ENCODE data around the gene PAQR9. TPM values are rescaled to one million over a fixed set of nuclear protein-coding genes. Genes with fewer than 3 reads are reported as not detected.
A peak's percentile ranks its signal among the peaks of the same experiment; 100 is the strongest.

The PAQR9 gene
- total RNA-seq, 1 donor, result not detected

GRCh38 chr3:142941373-142942123 is 21.9 kb downstream of the PAQR9 start:
- DNase-seq (ENCODE audit: insufficient read length, low spot score, missing footprints), result no peak
- no peaks in the 10 kb centered on the region for H3K27me3 ChIP-seq (ENCODE audit: insufficient read depth, low read length)
- H3K4me1 ChIP-seq (ENCODE audit: insufficient read depth, low read length), result no peaks in the 10 kb centered on the region
- H3K36me3 ChIP-seq (ENCODE audit: insufficient read depth, low read length), result no peaks in the 10 kb centered on the region
- no peak overlapping the region for H3K27ac ChIP-seq (ENCODE audit: low read depth, low read length)
- no peak overlapping the region for H3K4me3 ChIP-seq (ENCODE audit: insufficient read depth, low read length)
- H3K79me2 ChIP-seq (ENCODE audit: insufficient read depth, low read length), result no peaks in the 10 kb centered on the region
- no peak overlapping the region for H3K4me2 ChIP-seq (ENCODE audit: insufficient read depth, low read length)
- TF ChIP-seq, protein P1, sequence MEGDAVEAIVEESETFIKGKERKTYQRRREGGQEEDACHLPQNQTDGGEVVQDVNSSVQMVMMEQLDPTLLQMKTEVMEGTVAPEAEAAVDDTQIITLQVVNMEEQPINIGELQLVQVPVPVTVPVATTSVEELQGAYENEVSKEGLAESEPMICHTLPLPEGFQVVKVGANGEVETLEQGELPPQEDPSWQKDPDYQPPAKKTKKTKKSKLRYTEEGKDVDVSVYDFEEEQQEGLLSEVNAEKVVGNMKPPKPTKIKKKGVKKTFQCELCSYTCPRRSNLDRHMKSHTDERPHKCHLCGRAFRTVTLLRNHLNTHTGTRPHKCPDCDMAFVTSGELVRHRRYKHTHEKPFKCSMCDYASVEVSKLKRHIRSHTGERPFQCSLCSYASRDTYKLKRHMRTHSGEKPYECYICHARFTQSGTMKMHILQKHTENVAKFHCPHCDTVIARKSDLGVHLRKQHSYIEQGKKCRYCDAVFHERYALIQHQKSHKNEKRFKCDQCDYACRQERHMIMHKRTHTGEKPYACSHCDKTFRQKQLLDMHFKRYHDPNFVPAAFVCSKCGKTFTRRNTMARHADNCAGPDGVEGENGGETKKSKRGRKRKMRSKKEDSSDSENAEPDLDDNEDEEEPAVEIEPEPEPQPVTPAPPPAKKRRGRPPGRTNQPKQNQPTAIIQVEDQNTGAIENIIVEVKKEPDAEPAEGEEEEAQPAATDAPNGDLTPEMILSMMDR (IDR thresholded peaks at IDR 0.05; ENCODE audit: extremely low read depth, low read depth, low read length), result no peak
- H2AFZ ChIP-seq (ENCODE audit: low read length), result no peak overlapping the region
- H3K9me3 ChIP-seq (ENCODE audit: low read depth, low read length), result no peaks in the 10 kb centered on the region
- no peaks in the 10 kb centered on the region for H4K20me1 ChIP-seq (ENCODE audit: insufficient read depth, low read length)

GRCh38 chr3:142940472-142940871 is 23.0 kb downstream of the PAQR9 start:
- H3K9me3 ChIP-seq (ENCODE audit: low read depth, low read length), result no peaks in the 10 kb centered on the region
- H3K27me3 ChIP-seq (ENCODE audit: insufficient read depth, low read length), result peaks cover 6% of the 10 kb centered on the region
- no peak overlapping the region for H3K27ac ChIP-seq (ENCODE audit: low read depth, low read length)
- no peaks in the 10 kb centered on the region for H3K36me3 ChIP-seq (ENCODE audit: insufficient read depth, low read length)
- H3K79me2 ChIP-seq (ENCODE audit: insufficient read depth, low read length), result no peaks in the 10 kb centered on the region
- H2AFZ ChIP-seq (ENCODE audit: low read length), result no peak overlapping the region
- TF ChIP-seq, protein P1 (IDR thresholded peaks at IDR 0.05; ENCODE audit: extremely low read depth, low read depth, low read length), result no peak
- H3K4me3 ChIP-seq (ENCODE audit: insufficient read depth, low read length), result no peak overlapping the region
- no peaks in the 10 kb centered on the region for H3K4me1 ChIP-seq (ENCODE audit: insufficient read depth, low read length)
- no peak for DNase-seq (ENCODE audit: insufficient read length, low spot score, missing footprints)
- H3K4me2 ChIP-seq (ENCODE audit: insufficient read depth, low read length), result no peak overlapping the region
- H4K20me1 ChIP-seq (ENCODE audit: insufficient read depth, low read length), result no peaks in the 10 kb centered on the region

DNA sequence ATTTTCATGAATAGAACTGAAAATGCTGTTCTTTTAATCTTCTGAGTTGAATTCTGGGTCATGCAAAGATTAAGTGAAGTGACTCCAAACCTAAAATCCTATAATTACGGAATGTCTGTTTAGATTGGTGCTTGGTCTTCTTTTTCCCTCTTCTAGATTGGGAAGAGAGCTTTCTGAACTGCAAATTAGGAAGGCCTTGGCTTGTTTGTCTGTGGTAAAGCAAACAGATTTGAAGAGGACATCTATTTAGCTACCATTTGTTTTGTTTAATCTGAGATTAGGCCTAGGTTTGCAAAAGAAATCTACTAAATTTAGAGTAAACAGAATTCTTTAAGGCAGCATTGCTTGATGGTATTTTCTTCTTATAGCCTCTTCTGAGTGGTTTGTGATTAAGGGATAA is 23.5 kb downstream of the PAQR9 start:
- H3K27ac ChIP-seq (ENCODE audit: low read depth, low read length), result no peak overlapping the region
- no peak overlapping the region for H3K4me3 ChIP-seq (ENCODE audit: insufficient read depth, low read length)
- H3K4me1 ChIP-seq (ENCODE audit: insufficient read depth, low read length), result no peaks in the 10 kb centered on the region
- H2AFZ ChIP-seq (ENCODE audit: low read length), result no peak overlapping the region
- H4K20me1 ChIP-seq (ENCODE audit: insufficient read depth, low read length), result no peaks in the 10 kb centered on the region
- no peaks in the 10 kb centered on the region for H3K36me3 ChIP-seq (ENCODE audit: insufficient read depth, low read length)
- no peak overlapping the region for H3K4me2 ChIP-seq (ENCODE audit: insufficient read depth, low read length)
- TF ChIP-seq, protein P1 (IDR thresholded peaks at IDR 0.05; ENCODE audit: extremely low read depth, low read depth, low read length), result no peak
- H3K27me3 ChIP-seq (ENCODE audit: insufficient read depth, low read length), result peaks cover 6% of the 10 kb centered on the region
- H3K79me2 ChIP-seq (ENCODE audit: insufficient read depth, low read length), result no peaks in the 10 kb centered on the region
- peak; percentile 73 for DNase-seq (ENCODE audit: insufficient read length, low spot score, missing footprints)
- H3K9me3 ChIP-seq (ENCODE audit: low read depth, low read length), result no peaks in the 10 kb centered on the region

- H3K79me2 ChIP-seq (ENCODE audit: insufficient read depth, low read length), result no peaks in the 10 kb centered on the region
- H3K27ac ChIP-seq (ENCODE audit: low read depth, low read length), result no peak overlapping the region
- no peaks in the 10 kb centered on the region for H4K20me1 ChIP-seq (ENCODE audit: insufficient read depth, low read length)
- H3K9me3 ChIP-seq (ENCODE audit: low read depth, low read length), result no peaks in the 10 kb centered on the region
- peaks cover 9% of the 10 kb centered on the region for H3K27me3 ChIP-seq (ENCODE audit: insufficient read depth, low read length)
- H3K4me2 ChIP-seq (ENCODE audit: insufficient read depth, low read length), result no peak overlapping the region
- TF ChIP-seq, protein P1 (IDR thresholded peaks at IDR 0.05; ENCODE audit: extremely low read depth, low read depth, low read length), result no peak
- no peak for DNase-seq (ENCODE audit: insufficient read length, low spot score, missing footprints)
- no peaks in the 10 kb centered on the region for H3K4me1 ChIP-seq (ENCODE audit: insufficient read depth, low read length)
- no peaks in the 10 kb centered on the region for H3K36me3 ChIP-seq (ENCODE audit: insufficient read depth, low read length)
- no peak overlapping the region for H2AFZ ChIP-seq (ENCODE audit: low read length)
- no peak overlapping the region for H3K4me3 ChIP-seq (ENCODE audit: insufficient read depth, low read length)
Measured at GRCh38 chr3:142935963-142936362, 27.5 kb downstream of the PAQR9 start.

All from osteoblast (primary cell).